Endothelial cell (in vitro differentiated cells): ENCODE measurements around the gene OR51B2. TPM values are rescaled to one million over a fixed set of nuclear protein-coding genes. Genes with fewer than 3 reads are reported as not detected.

Experiments used
- DNase-seq: peaks from one replicate; pipeline ENCODE4 v3.0.0; 2021; ENCODE audit warnings: low spot score
- H3K27ac Mint-ChIP-seq: one replicate; pipeline ENCODE4 v1.8.0; 2021; ENCODE audit warnings: mixed read lengths, inconsistent platforms; ENCODE audit not compliant: unreplicated experiment
- H3K27me3 Mint-ChIP-seq: one replicate; pipeline ENCODE4 v1.8.0; 2021; ENCODE audit warnings: mild to moderate bottlenecking, moderate library complexity, mixed read lengths, inconsistent platforms; ENCODE audit not compliant: unreplicated experiment
- H3K36me3 Mint-ChIP-seq: one replicate; pipeline ENCODE4 v1.8.0; 2021; ENCODE audit warnings: mild to moderate bottlenecking, low read depth, mixed read lengths, inconsistent platforms; ENCODE audit not compliant: unreplicated experiment
- H3K4me1 Mint-ChIP-seq: one replicate; pipeline ENCODE4 v1.8.0; 2021; ENCODE audit warnings: mild to moderate bottlenecking, mixed read lengths, inconsistent platforms; ENCODE audit not compliant: unreplicated experiment
- H3K4me3 Mint-ChIP-seq: one replicate; pipeline ENCODE4 v1.8.0; 2021; ENCODE audit warnings: mild to moderate bottlenecking, mixed read lengths, inconsistent platforms; ENCODE audit not compliant: unreplicated experiment
- H3K9me3 Mint-ChIP-seq: one replicate; pipeline ENCODE4 v1.8.0; 2021; ENCODE audit warnings: mixed read lengths, inconsistent platforms; ENCODE audit not compliant: unreplicated experiment
- total RNA-seq: library from RNA; stranded (reverse); fragmentation: NEBNext Ultra II Directional; extraction: Animal tissue kit (Norgen Biotek cat#: 25700); gene quantifications from one replicate; pipeline ENCODE4 v1.2.1, GENCODE V29; 2021; ENCODE audit not compliant: unreplicated experiment
- TF ChIP-seq, protein P1 (sequence below): fragments of 200-600 bp; sonication (generic); IDR thresholded peaks from one replicate; pipeline ENCODE4 v1.5.0; 2021; ENCODE audit warnings: antibody characterized with exemption; ENCODE audit not compliant: unreplicated experiment

Gene OR51B2
- total RNA-seq, 1 donor from 2014 or later: not detected

GRCh38 chr11:5291207-5291838, 32.8 kb downstream of the OR51B2 start:
- H3K4me3 Mint-ChIP-seq: no peak overlapping the region
- no peaks in the 10 kb centered on the region for H3K9me3 Mint-ChIP-seq
- no peaks in the 10 kb centered on the region for H3K36me3 Mint-ChIP-seq
- DNase-seq: no peak
- H3K4me1 Mint-ChIP-seq: no peaks in the 10 kb centered on the region
- H3K27ac Mint-ChIP-seq: no peak overlapping the region
- TF ChIP-seq, protein P1, sequence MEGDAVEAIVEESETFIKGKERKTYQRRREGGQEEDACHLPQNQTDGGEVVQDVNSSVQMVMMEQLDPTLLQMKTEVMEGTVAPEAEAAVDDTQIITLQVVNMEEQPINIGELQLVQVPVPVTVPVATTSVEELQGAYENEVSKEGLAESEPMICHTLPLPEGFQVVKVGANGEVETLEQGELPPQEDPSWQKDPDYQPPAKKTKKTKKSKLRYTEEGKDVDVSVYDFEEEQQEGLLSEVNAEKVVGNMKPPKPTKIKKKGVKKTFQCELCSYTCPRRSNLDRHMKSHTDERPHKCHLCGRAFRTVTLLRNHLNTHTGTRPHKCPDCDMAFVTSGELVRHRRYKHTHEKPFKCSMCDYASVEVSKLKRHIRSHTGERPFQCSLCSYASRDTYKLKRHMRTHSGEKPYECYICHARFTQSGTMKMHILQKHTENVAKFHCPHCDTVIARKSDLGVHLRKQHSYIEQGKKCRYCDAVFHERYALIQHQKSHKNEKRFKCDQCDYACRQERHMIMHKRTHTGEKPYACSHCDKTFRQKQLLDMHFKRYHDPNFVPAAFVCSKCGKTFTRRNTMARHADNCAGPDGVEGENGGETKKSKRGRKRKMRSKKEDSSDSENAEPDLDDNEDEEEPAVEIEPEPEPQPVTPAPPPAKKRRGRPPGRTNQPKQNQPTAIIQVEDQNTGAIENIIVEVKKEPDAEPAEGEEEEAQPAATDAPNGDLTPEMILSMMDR: peak; percentile 43
- no peaks in the 10 kb centered on the region for H3K27me3 Mint-ChIP-seq

DNA sequence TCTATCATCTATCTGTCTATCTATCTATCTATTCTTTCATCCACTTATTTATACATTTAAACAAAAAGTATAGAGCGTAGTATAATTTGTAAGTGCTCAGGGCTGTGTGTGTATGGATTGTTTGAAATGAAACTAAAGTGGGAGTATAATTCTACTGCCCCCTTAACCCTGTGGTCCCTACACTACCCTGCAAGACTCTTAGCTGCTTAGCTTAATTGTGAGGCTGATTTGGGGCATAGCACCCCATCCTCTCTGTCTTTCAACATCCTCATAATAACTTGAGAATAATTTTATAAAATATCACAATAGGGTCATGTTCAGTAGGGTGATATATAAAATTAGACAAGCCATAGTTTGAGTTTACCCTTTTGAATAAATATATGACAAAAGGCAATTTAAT, 34.0 kb downstream of the OR51B2 start:
- H3K4me3 Mint-ChIP-seq: no peak overlapping the region
- TF ChIP-seq, protein P1: no peak
- H3K4me1 Mint-ChIP-seq: no peaks in the 10 kb centered on the region
- H3K36me3 Mint-ChIP-seq: no peaks in the 10 kb centered on the region
- DNase-seq: no peak
- no peaks in the 10 kb centered on the region for H3K27me3 Mint-ChIP-seq
- no peaks in the 10 kb centered on the region for H3K9me3 Mint-ChIP-seq
- H3K27ac Mint-ChIP-seq: no peak overlapping the region

GRCh38 chr11:5289696-5290095, 34.4 kb downstream of the OR51B2 start:
- Mint-ChIP-seq H3K27me3 (no peaks in the 10 kb centered on the region), H3K27ac (no peak overlapping the region), H3K4me1 (no peaks in the 10 kb centered on the region), H3K4me3 (no peak overlapping the region), H3K36me3 (no peaks in the 10 kb centered on the region), H3K9me3 (no peaks in the 10 kb centered on the region)
- no peak for DNase-seq
- TF ChIP-seq, protein P1: no peak

GRCh38 chr11:5288906-5289550, 35.1 kb downstream of the OR51B2 start:
- H3K36me3 Mint-ChIP-seq: no peaks in the 10 kb centered on the region
- no peak overlapping the region for H3K27ac Mint-ChIP-seq
- no peak overlapping the region for H3K4me3 Mint-ChIP-seq
- H3K9me3 Mint-ChIP-seq: no peaks in the 10 kb centered on the region
- no peaks in the 10 kb centered on the region for H3K27me3 Mint-ChIP-seq
- TF ChIP-seq, protein P1: no peak
- no peak for DNase-seq
- H3K4me1 Mint-ChIP-seq: no peaks in the 10 kb centered on the region
